Psoas muscle (tissue), 8 donors: ENCODE measurements around the gene CDH4. TPM values are rescaled to one million over a fixed set of nuclear protein-coding genes. Genes with fewer than 3 reads are reported as not detected.
A peak's percentile ranks its signal among the peaks of the same experiment; 100 is the strongest.

Source experiments
- ATAC-seq, 4 donors: fragments of 200-7000 bp; cut with Tn5 transposase; one replicate each; pipeline ENCODE4 v1.9.1; 2020; ENCODE audit warnings: moderate library complexity in 3 of 4, mild to moderate bottlenecking in 2 of 4
- DNase-seq, 2 donors: peaks; one replicate each; pipeline ENCODE4 v3.0.0-alpha.2; 2020
- H3K27ac ChIP-seq: fragments of 200-600 bp; one replicate; pipeline ENCODE4 v1.8.0; 2022
- H3K27me3 ChIP-seq, 3 donors: fragments of 200-600 bp in 1 of 3; one replicate each; pipeline versions ENCODE4 v1.6.1 to v1.8.0; 2013 to 2022; ENCODE audit warnings: low read length in 2 of 3, mild to moderate bottlenecking in 2 of 3, moderate library complexity in 1 of 3; ENCODE audit not compliant: insufficient read depth in 3 of 3
- H3K36me3 ChIP-seq, 2 donors: fragments of 200-600 bp in 1 of 2; one replicate each; pipeline versions ENCODE4 v1.6.1 to v1.8.0; 2013 to 2022; ENCODE audit warnings: low read depth in 1 of 2, mild to moderate bottlenecking in 1 of 2, moderate library complexity in 1 of 2; ENCODE audit not compliant: insufficient read depth in 1 of 2
- H3K4me1 ChIP-seq: fragments of 200-600 bp; one replicate; pipeline ENCODE4 v1.8.0; 2022
- H3K4me3 ChIP-seq: fragments of 200-600 bp; one replicate; pipeline ENCODE4 v1.8.0; 2022; ENCODE audit warnings: mild to moderate bottlenecking
- H3K9me3 ChIP-seq: fragments of 200-600 bp; one replicate; pipeline ENCODE4 v1.8.0; 2022
- WGBS, 3 donors: extraction: QIAGEN DNeasy Blood & Tissue Kit; methylation state at CpG; one replicate each; pipeline versions ENCODE4 v1.1.6 to v1.1.7; 2013; 5-methylcytosine and 5-hydroxymethylcytosine counted together
- intact Hi-C, 2 donors: fragments of 100-400 bp; cut with DNase I; formaldehyde crosslinking; loops; one replicate each; pipeline versions ENCODE4 v1.11.0 to v1.14.2; 2022
- polyA plus RNA-seq, 3 donors: library from polyadenylated mRNA; stranded (reverse); fragments of 200-250 nt; gene quantifications; one replicate each; pipeline ENCODE4 v1.2.3, GENCODE V29; 2013
- total RNA-seq, 4 donors: library from RNA; stranded (reverse); fragmentation: NEBNext Ultra II Directional in 2 of 4; extraction: Animal tissue kit (Norgen Biotek cat#: 25700) in 2 of 4; gene quantifications; one replicate each; pipeline versions ENCODE4 v1.2.1 to v1.2.4, GENCODE V29; 2021 to 2023
- TF ChIP-seq, protein P1 (sequence below): fragments of 200-600 bp; IDR thresholded peaks from one replicate; pipeline ENCODE4 v1.8.0; 2022; ENCODE audit warnings: antibody characterized with exemption
- donor health status: healthy with polysubstance abuse.
- donor health status: DM: no; HTN: no; CAD: no; lungs with moderate emphysema.
- donor health status: Bipolar disorder and iron deficiency.
- donor health status: healthy.
- donor health status: DM: yes; HTN: yes; CAD: no.
- donor health status: DM: no; HTN: no; CAD: no.
- donor health status: DM: no; HTN: no; CAD: no.
- donor health status: DM: yes; HTN: yes; CAD: no.

Gene CDH4
- total and polyA plus RNA-seq, 7 donors: 0.26 to 1.0 (median 0.34) TPM

DNA sequence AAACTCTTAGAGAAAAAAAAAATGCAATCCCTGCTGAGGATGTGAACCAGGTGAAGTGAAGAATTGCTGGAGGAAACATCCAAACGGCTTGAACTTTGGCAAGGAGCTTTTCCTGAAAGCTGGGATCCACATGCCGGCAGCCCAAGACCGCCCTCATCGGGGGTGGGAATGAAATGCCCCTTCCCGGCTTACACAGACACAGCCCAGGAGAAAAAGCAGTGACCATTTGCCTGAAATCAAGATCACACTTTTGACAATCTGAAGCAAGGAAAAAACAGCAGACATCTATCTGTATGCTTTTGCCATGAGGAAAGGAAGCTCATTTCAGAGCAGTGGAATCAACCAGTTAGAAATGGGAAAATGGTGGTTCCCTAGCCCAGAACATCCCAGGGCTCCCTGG is 559.1 kb downstream of the CDH4 start:
- H3K4me1 ChIP-seq: no peaks in the 10 kb centered on the region
- H3K27ac ChIP-seq: no peak overlapping the region
- no peak overlapping the region for H3K4me3 ChIP-seq
- intact Hi-C loops: no loop called here
- H3K27me3 ChIP-seq: peaks cover 0 to 5% (median 0%) of the 10 kb centered on the region in 3 donors
- ATAC-seq (no peak), DNase-seq (no peak)
- TF ChIP-seq, protein P1, sequence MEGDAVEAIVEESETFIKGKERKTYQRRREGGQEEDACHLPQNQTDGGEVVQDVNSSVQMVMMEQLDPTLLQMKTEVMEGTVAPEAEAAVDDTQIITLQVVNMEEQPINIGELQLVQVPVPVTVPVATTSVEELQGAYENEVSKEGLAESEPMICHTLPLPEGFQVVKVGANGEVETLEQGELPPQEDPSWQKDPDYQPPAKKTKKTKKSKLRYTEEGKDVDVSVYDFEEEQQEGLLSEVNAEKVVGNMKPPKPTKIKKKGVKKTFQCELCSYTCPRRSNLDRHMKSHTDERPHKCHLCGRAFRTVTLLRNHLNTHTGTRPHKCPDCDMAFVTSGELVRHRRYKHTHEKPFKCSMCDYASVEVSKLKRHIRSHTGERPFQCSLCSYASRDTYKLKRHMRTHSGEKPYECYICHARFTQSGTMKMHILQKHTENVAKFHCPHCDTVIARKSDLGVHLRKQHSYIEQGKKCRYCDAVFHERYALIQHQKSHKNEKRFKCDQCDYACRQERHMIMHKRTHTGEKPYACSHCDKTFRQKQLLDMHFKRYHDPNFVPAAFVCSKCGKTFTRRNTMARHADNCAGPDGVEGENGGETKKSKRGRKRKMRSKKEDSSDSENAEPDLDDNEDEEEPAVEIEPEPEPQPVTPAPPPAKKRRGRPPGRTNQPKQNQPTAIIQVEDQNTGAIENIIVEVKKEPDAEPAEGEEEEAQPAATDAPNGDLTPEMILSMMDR: no peak
- no peaks in the 10 kb centered on the region for H3K9me3 ChIP-seq
- 54 to 74% (median 66%) methylated on average over 5 of the region's 5 CpGs for WGBS, 3 donors
- no peaks in the 10 kb centered on the region for H3K36me3 ChIP-seq

DNA sequence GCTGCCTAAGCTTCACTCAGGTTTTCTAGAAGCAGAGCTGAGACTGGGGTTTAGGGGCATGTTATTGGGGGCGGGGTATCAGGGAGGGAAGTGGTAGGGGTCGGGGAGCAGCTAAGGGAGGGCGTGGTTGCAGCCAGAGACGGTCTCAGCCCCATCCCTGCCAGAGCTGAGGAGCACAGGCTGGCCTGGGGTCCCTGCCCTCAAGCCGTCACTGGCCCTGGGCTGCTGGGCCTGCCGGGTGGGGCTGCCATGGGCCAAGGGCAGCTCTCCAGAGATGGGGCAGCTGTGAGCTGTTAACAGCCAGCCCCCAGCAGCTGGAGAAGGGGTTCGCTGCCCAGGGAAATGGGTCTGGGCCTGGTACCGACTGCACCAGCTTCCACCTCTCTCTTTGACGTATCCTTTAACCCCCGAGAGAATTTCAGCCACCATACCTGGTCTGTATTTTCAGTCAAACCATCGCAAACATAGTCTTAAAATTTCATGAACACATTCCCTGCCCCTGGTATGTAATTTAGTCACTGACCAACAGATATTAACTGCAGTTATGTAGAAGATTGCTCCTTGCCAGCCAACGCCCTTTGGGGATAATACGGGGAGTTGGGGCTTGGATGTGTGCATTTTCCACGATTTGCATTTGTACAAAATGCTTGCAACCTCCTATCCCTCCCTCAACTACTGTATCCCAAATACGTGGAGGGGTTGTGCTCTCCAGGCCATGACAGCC is 560.2 kb downstream of the CDH4 start:
- TF ChIP-seq, protein P1: no peak
- ATAC-seq (no peak), DNase-seq (no peak)
- H3K36me3 ChIP-seq: no peaks in the 10 kb centered on the region
- H3K27me3 ChIP-seq: peaks cover 0 to 5% (median 0%) of the 10 kb centered on the region in 3 donors
- H3K4me3 ChIP-seq: no peak overlapping the region
- 70 to 72% (median 71%) methylated on average over 14 to 15 of the region's 15 CpGs for WGBS, 3 donors
- no peaks in the 10 kb centered on the region for H3K9me3 ChIP-seq
- no peak overlapping the region for H3K27ac ChIP-seq
- H3K4me1 ChIP-seq: no peaks in the 10 kb centered on the region
- intact Hi-C loops: no loop called here

DNA sequence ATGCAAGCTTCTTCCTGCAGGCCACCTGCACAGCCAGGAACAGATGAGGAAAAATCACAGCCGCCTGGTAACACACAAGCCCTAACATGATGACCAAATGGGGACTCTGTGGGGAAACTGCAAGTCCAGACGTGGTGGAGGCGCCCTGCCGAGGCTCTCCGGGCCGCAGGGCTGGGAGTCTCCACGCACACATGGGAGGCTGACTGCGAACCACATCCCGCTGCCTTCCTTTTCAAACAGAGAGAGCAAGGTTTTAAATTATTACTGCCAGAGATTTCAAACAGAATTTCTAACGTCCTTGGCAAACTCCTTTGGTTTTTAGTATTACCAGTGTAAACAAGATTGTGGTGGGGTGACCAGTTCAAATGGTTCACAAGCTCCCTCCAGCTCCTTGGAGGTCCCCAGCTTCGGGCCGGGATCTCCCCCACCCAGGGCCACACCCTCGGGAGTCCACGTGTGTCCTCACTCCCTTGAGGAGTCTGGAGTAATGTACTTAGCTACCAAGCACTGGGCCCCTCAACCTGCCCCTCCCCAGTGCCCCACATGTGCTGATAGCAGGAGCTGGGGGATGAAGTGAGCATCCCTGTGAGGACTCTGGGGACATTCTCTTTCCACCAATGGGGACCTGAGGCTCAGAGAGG is 560.9 kb downstream of the CDH4 start:
- ATAC-seq (no peak), DNase-seq (peak in 1 of 2 donors; percentile 16)
- TF ChIP-seq, protein P1: no peak
- H3K4me1 ChIP-seq: no peaks in the 10 kb centered on the region
- no peaks in the 10 kb centered on the region for H3K9me3 ChIP-seq
- intact Hi-C loops: no loop called here
- H3K27me3 ChIP-seq: peaks cover 0 to 3% (median 0%) of the 10 kb centered on the region in 3 donors
- H3K27ac ChIP-seq: no peak overlapping the region
- WGBS, 3 donors: 81 to 85% (median 82%) methylated on average over 14 of the region's 14 CpGs
- H3K36me3 ChIP-seq: no peaks in the 10 kb centered on the region
- H3K4me3 ChIP-seq: no peak overlapping the region

DNA sequence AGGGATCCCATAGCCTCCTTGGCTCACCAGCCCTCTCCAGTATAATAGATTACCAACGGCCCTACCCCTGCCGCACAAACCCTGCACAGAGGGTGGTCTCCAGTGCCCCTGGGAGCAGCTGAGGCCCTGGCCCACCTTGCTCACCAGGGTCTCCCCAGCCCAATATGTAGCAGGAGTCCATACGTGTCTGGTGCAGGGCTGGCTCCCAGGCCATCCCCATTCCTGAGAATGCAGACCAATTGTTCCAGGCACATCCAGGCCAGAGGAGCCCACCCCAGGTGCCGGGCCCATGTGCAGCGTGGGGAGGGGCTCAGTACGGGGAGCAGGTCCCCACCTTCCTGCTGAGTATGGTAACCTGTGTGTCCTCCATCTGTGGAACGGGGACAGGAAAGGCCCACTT is 561.7 kb downstream of the CDH4 start:
- DNase-seq: no peak
- TF ChIP-seq, protein P1: no peak
- intact Hi-C loops: no loop called here
- Histone ChIP-seq H3K4me1 (no peaks in the 10 kb centered on the region), H3K4me3 (no peak overlapping the region), H3K27ac (no peak overlapping the region), H3K9me3 (no peaks in the 10 kb centered on the region), H3K36me3 (no peaks in the 10 kb centered on the region), H3K27me3 (no peaks in the 10 kb centered on the region)
- no peak for ATAC-seq
- WGBS, 3 donors: 82 to 85% (median 84%) methylated on average over 7 of the region's 7 CpGs
